Stimulated activated CD8-positive, alpha-beta memory T cell treated with anti-CD3 and anti-CD28 coated beads, Interleukin-15, amount 100 ng/mL, for 4 hours (primary cell): Measurements from ENCODE around the gene GEMIN4.
"Not testable (repeated sequence)": the region's sequence is repeated elsewhere in the genome, so short reads cannot be mapped to it uniquely, and the experiment has no call there.

Experiments used
- DNase-seq, 2 donors: peaks; one replicate each; pipeline ENCODE4 v3.0.0-alpha.2; 2020; ENCODE audit warnings: low read depth in 2 of 2

GEMIN4 gene

GRCh38 chr17:703081-703875 is 48.8 kb downstream of the GEMIN4 start:
- DNase-seq = no peak

GRCh38 chr17:700504-701094 is 51.5 kb downstream of the GEMIN4 start:
- no peak for DNase-seq

DNA sequence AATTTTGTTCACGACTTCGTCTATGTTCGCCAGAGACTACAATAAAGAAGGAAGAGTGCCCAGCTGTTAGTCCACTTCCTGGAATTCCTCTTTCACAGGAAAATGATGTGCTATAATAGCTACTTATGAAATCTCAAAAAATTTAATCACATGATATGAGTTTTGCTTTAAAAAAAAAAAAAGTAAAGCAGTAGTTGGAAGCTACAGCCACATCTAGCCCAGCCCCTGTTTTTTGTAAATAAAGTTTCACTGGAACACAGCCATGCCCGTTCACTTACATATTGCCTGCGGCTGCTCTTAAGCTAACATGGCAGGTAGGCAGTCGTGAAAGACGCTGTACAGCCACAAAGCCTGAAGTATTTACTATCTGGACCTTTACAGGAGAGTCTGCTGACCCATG is 52.7 kb downstream of the GEMIN4 start:
- no peak for DNase-seq

GRCh38 chr17:698096-698495 is 54.0 kb downstream of the GEMIN4 start:
- not testable (repeated sequence) for DNase-seq

GRCh38 chr17:697682-698081 is 54.4 kb downstream of the GEMIN4 start:
- DNase-seq = no peak

DNA sequence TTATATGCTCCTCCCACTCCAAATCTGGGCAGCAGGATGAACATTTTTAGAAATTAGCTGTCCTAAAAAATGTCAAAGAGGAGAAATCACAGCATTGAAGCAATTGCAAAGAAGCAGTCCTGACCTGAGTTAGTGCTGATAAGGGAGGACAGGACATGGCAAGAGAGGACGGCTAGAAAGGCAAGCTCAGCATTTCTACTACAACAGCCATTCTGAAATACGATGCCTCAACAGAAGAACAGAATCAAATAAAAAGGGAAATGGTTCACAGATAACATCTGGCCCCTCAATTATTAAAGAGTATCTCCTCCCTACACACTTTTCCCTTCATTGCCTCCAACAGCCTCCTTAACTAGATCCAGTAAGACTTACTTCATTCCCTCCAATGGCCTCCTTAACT is 55.7 kb downstream of the GEMIN4 start:
- no peak for DNase-seq
